Activated CD8-positive, alpha-beta T cell treated with anti-CD3 and anti-CD28 coated beads for 36 hours (primary cell): ENCODE measurements around the gene NISCH. TPM values are rescaled to one million over a fixed set of nuclear protein-coding genes. Genes with fewer than 3 reads are reported as not detected.

Experiments used
- ATAC-seq: fragments of 200-7000 bp; cut with Tn5 transposase; one replicate; pipeline ENCODE4 v1.10.0; 2021; ENCODE audit warnings: mild to moderate bottlenecking, moderate library complexity
- CTCF ChIA-PET: fragments of 350-600 bp; sonication (Branson Sonifier 250); formaldehyde crosslinking; loops from one replicate; lab custom pipeline; 2021; ENCODE audit warnings: antibody characterized with exemption; lab: Charles Lee
- POLR2A ChIA-PET: fragments of 350-600 bp; sonication (Branson Sonifier 250); formaldehyde crosslinking; loops from one replicate; lab custom pipeline; 2021; ENCODE audit warnings: antibody characterized with exemption; lab: Charles Lee
- DNase-seq: peaks from one replicate; pipeline ENCODE4 v3.0.0-alpha.2; 2020
- H3K27ac Mint-ChIP-seq: one replicate; pipeline ENCODE4 v1.8.0; 2021; ENCODE audit warnings: mild to moderate bottlenecking, mixed read lengths
- H3K27me3 Mint-ChIP-seq: one replicate; pipeline ENCODE4 v1.8.0; 2021; ENCODE audit warnings: mixed read lengths
- H3K36me3 Mint-ChIP-seq: one replicate; pipeline ENCODE4 v1.8.0; 2021; ENCODE audit warnings: low read depth, mixed read lengths
- H3K4me1 Mint-ChIP-seq: one replicate; pipeline ENCODE4 v1.8.0; 2021; ENCODE audit warnings: low read depth, mixed read lengths
- H3K4me3 Mint-ChIP-seq: one replicate; pipeline ENCODE4 v1.8.0; 2021; ENCODE audit warnings: mild to moderate bottlenecking, moderate library complexity, mixed read lengths
- H3K9me3 Mint-ChIP-seq: one replicate; pipeline ENCODE4 v1.8.0; 2021; ENCODE audit warnings: mixed read lengths
- intact Hi-C: fragments of 100-400 bp; cut with micrococcal nuclease; formaldehyde crosslinking; loops from one replicate; pipeline ENCODE4 v1.10.0; 2022
- total RNA-seq, 2 experiments: library from RNA; stranded (reverse); gene quantifications; one replicate each; pipeline ENCODE4 v1.2.3, GENCODE V29; 2021
- TF ChIP-seq, protein P1 (sequence below): fragments of 200-600 bp; IDR thresholded peaks from one replicate; pipeline ENCODE4 v1.8.0; 2022; ENCODE audit warnings: antibody characterized with exemption, mild to moderate bottlenecking

The NISCH gene
- total RNA-seq, 2 experiments from 2014 or later, result 57.1 to 57.4 TPM

DNA sequence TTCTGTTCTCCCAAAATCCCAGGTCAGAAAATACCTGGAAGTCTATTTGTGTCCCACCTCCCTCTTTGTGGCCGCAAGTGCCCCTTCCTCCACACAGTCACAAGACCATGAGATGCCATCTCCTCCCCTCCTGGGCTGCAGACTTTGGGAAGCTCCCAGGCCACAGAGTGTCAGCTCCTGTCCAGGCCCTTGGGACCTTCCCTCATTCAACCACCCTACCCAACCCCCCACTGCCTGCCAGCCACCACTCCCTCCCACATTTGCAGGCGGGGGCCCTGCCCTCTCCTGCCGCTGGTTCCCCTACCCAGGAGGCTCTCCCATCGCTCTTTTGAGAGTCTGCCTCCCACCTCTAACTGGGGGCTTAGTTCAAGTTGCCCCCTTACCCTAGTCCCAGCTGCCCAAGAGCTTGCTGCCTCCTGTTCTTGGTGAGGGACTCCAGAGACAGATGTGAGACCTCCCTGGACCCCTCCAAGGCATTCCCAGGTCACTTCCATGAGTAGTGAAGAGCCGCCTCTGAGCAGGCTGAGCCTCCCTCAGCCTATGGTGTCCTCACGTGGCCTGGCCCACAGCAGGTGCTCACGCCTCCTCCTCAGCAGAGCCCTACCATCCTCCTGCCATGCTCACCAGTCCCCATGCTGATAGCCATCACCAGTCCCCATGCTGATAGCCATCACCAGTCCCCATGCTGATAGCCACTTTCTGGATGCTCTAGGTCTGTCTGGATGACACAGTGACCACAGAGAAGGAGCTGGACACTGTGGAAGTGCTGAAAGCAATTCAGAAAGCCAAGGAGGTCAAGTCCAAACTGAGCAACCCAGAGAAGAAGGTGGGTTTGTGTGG lies 23.9 kb downstream of the NISCH start:
- Mint-ChIP-seq H3K27me3 (no peaks in the 10 kb centered on the region), H3K4me3 (no peak overlapping the region), H3K4me1 (no peaks in the 10 kb centered on the region), H3K27ac (no peak overlapping the region), H3K9me3 (no peaks in the 10 kb centered on the region), H3K36me3 (peaks cover 16% of the 10 kb centered on the region)
- ChIA-PET POLR2A (no interaction called here), CTCF (no interaction called here)
- DNase-seq (no peak), ATAC-seq (no peak)
- intact Hi-C loops, result no loop called here
- TF ChIP-seq, protein P1, sequence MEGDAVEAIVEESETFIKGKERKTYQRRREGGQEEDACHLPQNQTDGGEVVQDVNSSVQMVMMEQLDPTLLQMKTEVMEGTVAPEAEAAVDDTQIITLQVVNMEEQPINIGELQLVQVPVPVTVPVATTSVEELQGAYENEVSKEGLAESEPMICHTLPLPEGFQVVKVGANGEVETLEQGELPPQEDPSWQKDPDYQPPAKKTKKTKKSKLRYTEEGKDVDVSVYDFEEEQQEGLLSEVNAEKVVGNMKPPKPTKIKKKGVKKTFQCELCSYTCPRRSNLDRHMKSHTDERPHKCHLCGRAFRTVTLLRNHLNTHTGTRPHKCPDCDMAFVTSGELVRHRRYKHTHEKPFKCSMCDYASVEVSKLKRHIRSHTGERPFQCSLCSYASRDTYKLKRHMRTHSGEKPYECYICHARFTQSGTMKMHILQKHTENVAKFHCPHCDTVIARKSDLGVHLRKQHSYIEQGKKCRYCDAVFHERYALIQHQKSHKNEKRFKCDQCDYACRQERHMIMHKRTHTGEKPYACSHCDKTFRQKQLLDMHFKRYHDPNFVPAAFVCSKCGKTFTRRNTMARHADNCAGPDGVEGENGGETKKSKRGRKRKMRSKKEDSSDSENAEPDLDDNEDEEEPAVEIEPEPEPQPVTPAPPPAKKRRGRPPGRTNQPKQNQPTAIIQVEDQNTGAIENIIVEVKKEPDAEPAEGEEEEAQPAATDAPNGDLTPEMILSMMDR, result no peak

GRCh38 chr3:52479877-52480575 lies 24.6 kb downstream of the NISCH start:
- DNase-seq (no peak), ATAC-seq (no peak)
- no peak overlapping the region for H3K27ac Mint-ChIP-seq
- H3K36me3 Mint-ChIP-seq, result peaks cover 12% of the 10 kb centered on the region
- H3K27me3 Mint-ChIP-seq, result no peaks in the 10 kb centered on the region
- TF ChIP-seq, protein P1, result no peak
- intact Hi-C loops, result no loop called here
- H3K9me3 Mint-ChIP-seq, result no peaks in the 10 kb centered on the region
- ChIA-PET CTCF (no interaction called here), POLR2A (no interaction called here)
- no peak overlapping the region for H3K4me3 Mint-ChIP-seq
- no peaks in the 10 kb centered on the region for H3K4me1 Mint-ChIP-seq

GRCh38 chr3:52480768-52481715 lies 25.6 kb downstream of the NISCH start:
- no peak overlapping the region for H3K27ac Mint-ChIP-seq
- H3K9me3 Mint-ChIP-seq, result no peaks in the 10 kb centered on the region
- no peaks in the 10 kb centered on the region for H3K27me3 Mint-ChIP-seq
- DNase-seq, result no peak
- no peak overlapping the region for H3K4me3 Mint-ChIP-seq
- TF ChIP-seq, protein P1, result no peak
- ChIA-PET CTCF (no interaction called here), POLR2A (no interaction called here)
- ATAC-seq, result no peak
- peaks cover 12% of the 10 kb centered on the region for H3K36me3 Mint-ChIP-seq
- no peaks in the 10 kb centered on the region for H3K4me1 Mint-ChIP-seq
- intact Hi-C loops, result no loop called here

DNA sequence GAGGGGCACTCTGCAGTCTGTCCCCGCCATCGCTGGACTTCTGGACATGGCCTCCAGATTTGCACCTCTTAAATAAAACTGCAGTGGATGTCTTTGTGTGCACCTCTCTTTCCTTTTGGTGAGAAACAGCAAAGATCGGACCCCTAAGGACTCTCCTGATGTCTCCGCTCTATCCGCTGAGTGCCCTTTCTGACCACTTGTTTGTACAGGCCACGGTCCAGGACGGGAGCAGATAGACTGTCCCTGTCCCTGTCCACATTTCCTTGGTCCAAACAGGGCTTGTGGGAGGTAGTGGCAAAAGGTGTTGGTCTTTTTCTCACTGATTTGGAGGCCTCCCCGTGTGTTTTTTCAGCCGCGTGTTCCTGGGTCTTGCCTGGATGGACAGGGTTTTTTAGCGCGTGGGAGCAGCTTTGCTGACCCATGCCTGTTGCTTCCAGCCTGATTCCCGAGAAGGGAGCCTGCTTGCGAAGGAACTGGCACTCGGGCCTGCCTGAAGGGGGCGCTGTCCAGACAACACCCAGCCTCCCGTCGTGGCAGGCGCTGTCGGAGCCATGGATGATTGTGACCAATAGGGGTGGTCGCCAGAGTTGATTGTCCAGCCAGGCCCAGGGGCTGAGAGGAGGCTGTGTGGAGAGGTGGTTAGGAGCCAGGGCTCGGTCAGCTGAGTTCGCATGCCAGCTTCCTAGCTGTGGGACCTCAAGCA lies 26.6 kb downstream of the NISCH start:
- H3K4me3 Mint-ChIP-seq, result no peak overlapping the region
- TF ChIP-seq, protein P1, result peak; percentile 64
- DNase-seq (peak; percentile 33), ATAC-seq (no peak)
- no peaks in the 10 kb centered on the region for H3K4me1 Mint-ChIP-seq
- H3K27me3 Mint-ChIP-seq, result no peaks in the 10 kb centered on the region
- intact Hi-C loops, result no loop called here
- H3K36me3 Mint-ChIP-seq, result peaks cover 9% of the 10 kb centered on the region
- CTCF ChIA-PET, result interaction anchor here (0.7 to 1.3 kb wide), 5 partner anchors 8 to 53 kb away, joined by 3 read pairs; no protein-coding TSS in a partner anchor
- H3K9me3 Mint-ChIP-seq, result no peaks in the 10 kb centered on the region
- POLR2A ChIA-PET, result interaction anchor here (0.6 kb wide), 1 partner anchor 537 kb away, joined by 3 read pairs; no protein-coding TSS in a partner anchor
- no peak overlapping the region for H3K27ac Mint-ChIP-seq
